Measurements from ENCODE around the gene MASP2. TPM values are rescaled to one million over a fixed set of nuclear protein-coding genes. Genes with fewer than 3 reads are reported as not detected.

The MASP2 gene
- total and polyA plus RNA-seq, 9 of the 15 experiments (the other 6 are each of a cell fraction or from before 2014, with no cell fraction given): 0.01 to 0.23 (median 0.06) TPM; not detected in 3

DNA sequence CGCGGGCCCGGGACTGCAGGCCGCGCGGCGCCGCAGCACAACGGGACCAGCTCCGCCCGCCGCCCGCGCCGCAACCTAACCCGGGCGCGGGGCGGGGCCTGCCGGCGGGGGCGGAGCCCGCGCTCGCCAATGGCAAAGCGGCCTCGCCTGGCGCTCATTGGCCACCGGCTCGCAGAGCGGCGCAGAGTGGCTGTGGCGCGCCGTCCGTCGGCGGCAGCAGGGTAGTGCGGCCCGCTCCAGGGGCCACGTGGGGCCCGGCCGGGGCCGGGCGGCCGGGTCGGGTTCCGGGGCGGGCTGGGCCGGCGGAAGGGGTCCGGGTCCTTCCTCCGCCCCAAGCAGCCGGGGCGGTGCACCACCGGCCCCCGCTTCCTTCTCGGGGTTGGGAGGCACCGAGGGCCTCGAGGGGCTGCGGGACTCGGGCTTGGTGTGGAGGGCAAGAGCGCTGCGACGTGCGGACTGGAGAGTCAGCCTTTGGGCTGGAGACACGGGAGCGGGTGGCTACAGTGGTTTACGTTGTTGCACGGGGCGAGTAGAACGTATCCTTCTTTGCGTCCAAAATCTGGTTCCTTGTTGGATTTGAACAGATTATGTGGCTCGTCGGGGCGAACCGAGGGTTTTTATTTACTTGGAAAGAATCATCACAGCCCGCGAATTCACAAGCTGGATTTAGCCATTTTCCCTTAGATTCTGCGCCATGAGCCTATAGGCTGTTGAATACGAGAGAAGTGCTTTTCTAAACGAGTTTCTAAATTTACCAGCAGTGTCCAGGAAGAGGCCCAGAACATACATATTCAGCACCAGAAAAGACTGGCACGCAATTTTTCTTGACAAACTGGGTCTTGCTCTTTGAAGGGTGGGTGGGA, 13.2 kb upstream of the MASP2 start, which contains the start of gene SRM (continued):
- no peak for TF ChIP-seq PTTG1 (tag; IDR thresholded peaks at IDR 0.05; ENCODE audit: low read depth)
- TF ChIP-seq MTA1 (IDR thresholded peaks at IDR 0.05; ENCODE audit: borderline replicate concordance): no peak
- TF ChIP-seq, protein P1, sequence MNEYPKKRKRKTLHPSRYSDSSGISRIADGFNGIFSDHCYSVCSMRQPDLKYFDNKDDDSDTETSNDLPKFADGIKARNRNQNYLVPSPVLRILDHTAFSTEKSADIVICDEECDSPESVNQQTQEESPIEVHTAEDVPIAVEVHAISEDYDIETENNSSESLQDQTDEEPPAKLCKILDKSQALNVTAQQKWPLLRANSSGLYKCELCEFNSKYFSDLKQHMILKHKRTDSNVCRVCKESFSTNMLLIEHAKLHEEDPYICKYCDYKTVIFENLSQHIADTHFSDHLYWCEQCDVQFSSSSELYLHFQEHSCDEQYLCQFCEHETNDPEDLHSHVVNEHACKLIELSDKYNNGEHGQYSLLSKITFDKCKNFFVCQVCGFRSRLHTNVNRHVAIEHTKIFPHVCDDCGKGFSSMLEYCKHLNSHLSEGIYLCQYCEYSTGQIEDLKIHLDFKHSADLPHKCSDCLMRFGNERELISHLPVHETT (CRISPR knock-in tag; conservative IDR thresholded peaks at IDR 0.05 in 1 of 2, IDR thresholded peaks at IDR 0.05 in 1 of 2): peak in 1 of 2 experiments; percentile 89; a peak in 2 of 4 replicates
- no peak for TF ChIP-seq RCOR1 (IDR thresholded peaks at IDR 0.05; ENCODE audit: borderline replicate concordance in 1 of 2, low read depth in 2 of 2, low read length in 2 of 2)
- TF ChIP-seq, protein P2, sequence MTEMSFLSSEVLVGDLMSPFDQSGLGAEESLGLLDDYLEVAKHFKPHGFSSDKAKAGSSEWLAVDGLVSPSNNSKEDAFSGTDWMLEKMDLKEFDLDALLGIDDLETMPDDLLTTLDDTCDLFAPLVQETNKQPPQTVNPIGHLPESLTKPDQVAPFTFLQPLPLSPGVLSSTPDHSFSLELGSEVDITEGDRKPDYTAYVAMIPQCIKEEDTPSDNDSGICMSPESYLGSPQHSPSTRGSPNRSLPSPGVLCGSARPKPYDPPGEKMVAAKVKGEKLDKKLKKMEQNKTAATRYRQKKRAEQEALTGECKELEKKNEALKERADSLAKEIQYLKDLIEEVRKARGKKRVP (CRISPR knock-in tag; IDR thresholded peaks at IDR 0.05): no peak
- no peak for TF ChIP-seq FUS (optimal IDR thresholded peaks at IDR 0.05; ENCODE audit: low read depth, low read length)
- no peak for TF ChIP-seq ZNF175 (CRISPR knock-in tag; IDR thresholded peaks at IDR 0.05; ENCODE audit: low read depth)
- TF ChIP-seq, protein P3, sequence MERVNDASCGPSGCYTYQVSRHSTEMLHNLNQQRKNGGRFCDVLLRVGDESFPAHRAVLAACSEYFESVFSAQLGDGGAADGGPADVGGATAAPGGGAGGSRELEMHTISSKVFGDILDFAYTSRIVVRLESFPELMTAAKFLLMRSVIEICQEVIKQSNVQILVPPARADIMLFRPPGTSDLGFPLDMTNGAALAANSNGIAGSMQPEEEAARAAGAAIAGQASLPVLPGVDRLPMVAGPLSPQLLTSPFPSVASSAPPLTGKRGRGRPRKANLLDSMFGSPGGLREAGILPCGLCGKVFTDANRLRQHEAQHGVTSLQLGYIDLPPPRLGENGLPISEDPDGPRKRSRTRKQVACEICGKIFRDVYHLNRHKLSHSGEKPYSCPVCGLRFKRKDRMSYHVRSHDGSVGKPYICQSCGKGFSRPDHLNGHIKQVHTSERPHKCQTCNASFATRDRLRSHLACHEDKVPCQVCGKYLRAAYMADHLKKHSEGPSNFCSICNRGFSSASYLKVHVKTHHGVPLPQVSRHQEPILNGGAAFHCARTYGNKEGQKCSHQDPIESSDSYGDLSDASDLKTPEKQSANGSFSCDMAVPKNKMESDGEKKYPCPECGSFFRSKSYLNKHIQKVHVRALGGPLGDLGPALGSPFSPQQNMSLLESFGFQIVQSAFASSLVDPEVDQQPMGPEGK (CRISPR knock-in tag; IDR thresholded peaks at IDR 0.05; ENCODE audit: borderline replicate concordance): no peak
- peak; percentile 86; the same call in 1 of the 2 replicates for TF ChIP-seq JUN (IDR thresholded peaks at IDR 0.05; ENCODE audit: borderline replicate concordance, low read depth, low read length)
- TF ChIP-seq JUN (CRISPR knock-in tag; IDR thresholded peaks at IDR 0.05; ENCODE audit: borderline replicate concordance): no peak
- TF ChIP-seq, protein P4, sequence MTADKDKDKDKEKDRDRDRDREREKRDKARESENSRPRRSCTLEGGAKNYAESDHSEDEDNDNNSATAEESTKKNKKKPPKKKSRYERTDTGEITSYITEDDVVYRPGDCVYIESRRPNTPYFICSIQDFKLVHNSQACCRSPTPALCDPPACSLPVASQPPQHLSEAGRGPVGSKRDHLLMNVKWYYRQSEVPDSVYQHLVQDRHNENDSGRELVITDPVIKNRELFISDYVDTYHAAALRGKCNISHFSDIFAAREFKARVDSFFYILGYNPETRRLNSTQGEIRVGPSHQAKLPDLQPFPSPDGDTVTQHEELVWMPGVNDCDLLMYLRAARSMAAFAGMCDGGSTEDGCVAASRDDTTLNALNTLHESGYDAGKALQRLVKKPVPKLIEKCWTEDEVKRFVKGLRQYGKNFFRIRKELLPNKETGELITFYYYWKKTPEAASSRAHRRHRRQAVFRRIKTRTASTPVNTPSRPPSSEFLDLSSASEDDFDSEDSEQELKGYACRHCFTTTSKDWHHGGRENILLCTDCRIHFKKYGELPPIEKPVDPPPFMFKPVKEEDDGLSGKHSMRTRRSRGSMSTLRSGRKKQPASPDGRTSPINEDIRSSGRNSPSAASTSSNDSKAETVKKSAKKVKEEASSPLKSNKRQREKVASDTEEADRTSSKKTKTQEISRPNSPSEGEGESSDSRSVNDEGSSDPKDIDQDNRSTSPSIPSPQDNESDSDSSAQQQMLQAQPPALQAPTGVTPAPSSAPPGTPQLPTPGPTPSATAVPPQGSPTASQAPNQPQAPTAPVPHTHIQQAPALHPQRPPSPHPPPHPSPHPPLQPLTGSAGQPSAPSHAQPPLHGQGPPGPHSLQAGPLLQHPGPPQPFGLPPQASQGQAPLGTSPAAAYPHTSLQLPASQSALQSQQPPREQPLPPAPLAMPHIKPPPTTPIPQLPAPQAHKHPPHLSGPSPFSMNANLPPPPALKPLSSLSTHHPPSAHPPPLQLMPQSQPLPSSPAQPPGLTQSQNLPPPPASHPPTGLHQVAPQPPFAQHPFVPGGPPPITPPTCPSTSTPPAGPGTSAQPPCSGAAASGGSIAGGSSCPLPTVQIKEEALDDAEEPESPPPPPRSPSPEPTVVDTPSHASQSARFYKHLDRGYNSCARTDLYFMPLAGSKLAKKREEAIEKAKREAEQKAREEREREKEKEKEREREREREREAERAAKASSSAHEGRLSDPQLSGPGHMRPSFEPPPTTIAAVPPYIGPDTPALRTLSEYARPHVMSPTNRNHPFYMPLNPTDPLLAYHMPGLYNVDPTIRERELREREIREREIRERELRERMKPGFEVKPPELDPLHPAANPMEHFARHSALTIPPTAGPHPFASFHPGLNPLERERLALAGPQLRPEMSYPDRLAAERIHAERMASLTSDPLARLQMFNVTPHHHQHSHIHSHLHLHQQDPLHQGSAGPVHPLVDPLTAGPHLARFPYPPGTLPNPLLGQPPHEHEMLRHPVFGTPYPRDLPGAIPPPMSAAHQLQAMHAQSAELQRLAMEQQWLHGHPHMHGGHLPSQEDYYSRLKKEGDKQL (CRISPR knock-in tag; IDR thresholded peaks at IDR 0.05; ENCODE audit: borderline replicate concordance): no peak
- peak; percentile 15; the same call in 1 of the 2 replicates for TF ChIP-seq HDAC2 (IDR thresholded peaks at IDR 0.05)
- TF ChIP-seq, protein P5, sequence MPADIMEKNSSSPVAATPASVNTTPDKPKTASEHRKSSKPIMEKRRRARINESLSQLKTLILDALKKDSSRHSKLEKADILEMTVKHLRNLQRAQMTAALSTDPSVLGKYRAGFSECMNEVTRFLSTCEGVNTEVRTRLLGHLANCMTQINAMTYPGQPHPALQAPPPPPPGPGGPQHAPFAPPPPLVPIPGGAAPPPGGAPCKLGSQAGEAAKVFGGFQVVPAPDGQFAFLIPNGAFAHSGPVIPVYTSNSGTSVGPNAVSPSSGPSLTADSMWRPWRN (IDR thresholded peaks at IDR 0.05; ENCODE audit: low read depth): no peak
